Lung (tissue), 12 donors: ENCODE data around the gene CRK. TPM values are rescaled to one million over a fixed set of nuclear protein-coding genes. Genes with fewer than 3 reads are reported as not detected.

Experiments
- ATAC-seq: fragments of 200-7000 bp; cut with Tn5 transposase; one replicate; pipeline ENCODE4 v1.9.1; 2020; ENCODE audit warnings: moderate number of reproducible peaks; ENCODE audit not compliant: insufficient read depth, low FRiP score
- DNase-seq, 3 donors: peaks; one replicate each; pipeline ENCODE4 v3.0.0-alpha.2; 2013 to 2017
- H3K27ac ChIP-seq, 2 donors: one replicate each; pipeline ENCODE4 v1.5.1; 2013; ENCODE audit warnings: mild to moderate bottlenecking in 2 of 2, moderate library complexity in 2 of 2, control low read depth in 1 of 2, inconsistent platforms in 1 of 2, low read depth in 1 of 2, low read length in 1 of 2
- H3K27me3 ChIP-seq, 3 donors: one replicate each; pipeline ENCODE4 v1.5.1; 2013; ENCODE audit warnings: low read length in 2 of 3; ENCODE audit not compliant: control insufficient read depth in 3 of 3, insufficient read depth in 3 of 3
- H3K36me3 ChIP-seq, 4 donors: one replicate each; pipeline ENCODE4 v1.5.1; 2013; ENCODE audit warnings: low read length in 4 of 4, mild to moderate bottlenecking in 1 of 4, moderate library complexity in 1 of 4; ENCODE audit not compliant: control insufficient read depth in 4 of 4, insufficient read depth in 4 of 4
- H3K4me1 ChIP-seq, 5 donors: one replicate each; pipeline ENCODE4 v1.5.1; 2013; ENCODE audit warnings: low read length in 5 of 5, mild to moderate bottlenecking in 2 of 5, moderate library complexity in 1 of 5; ENCODE audit not compliant: control insufficient read depth in 5 of 5, insufficient read depth in 5 of 5
- H3K4me3 ChIP-seq: one replicate; pipeline ENCODE4 v1.5.1; 2013; ENCODE audit warnings: mild to moderate bottlenecking, control low read depth, moderate library complexity
- H3K9ac ChIP-seq, 2 donors: one replicate each; pipeline ENCODE4 v1.5.1; 2013; ENCODE audit warnings: low read length in 2 of 2, control low read depth in 1 of 2; ENCODE audit not compliant: insufficient read depth in 1 of 2
- H3K9me3 ChIP-seq, 4 donors: one replicate each; pipeline ENCODE4 v1.5.1; 2013; ENCODE audit warnings: low read length in 3 of 4, mild to moderate bottlenecking in 1 of 4, moderate library complexity in 1 of 4; ENCODE audit not compliant: control insufficient read depth in 4 of 4, insufficient read depth in 3 of 4
- WGBS, 2 donors: extraction: QIAGEN DNeasy Blood & Tissue Kit; methylation state at CpG; one replicate each; pipeline ENCODE4 v1.1.7; 2013; 5-methylcytosine and 5-hydroxymethylcytosine counted together
- polyA plus RNA-seq, 2 donors: library from polyadenylated mRNA; stranded (reverse); fragments of 200-250 nt; gene quantifications; one replicate each; pipeline ENCODE4 v1.2.1, GENCODE V29; 2013
- total RNA-seq, 2 donors: library from RNA; depleted of rRNA in 1 of 2; stranded (reverse); fragments of >200 nt in 1 of 2; gene quantifications; one replicate each; pipeline ENCODE4 v1.2.1, GENCODE V29; 2014 to 2021
- TF ChIP-seq, protein P1 (sequence below): IDR thresholded peaks from 2 replicates; pipeline ENCODE4 v1.5.1; 2012; ENCODE audit warnings: mild to moderate bottlenecking; ENCODE audit errors: control extremely low read depth, extremely low read depth
- donor health status: control.
- donor health status: control.
- donor health status: Bipolar disorder and iron deficiency.
- donor health status: healthy.
- donor health status: DM: yes; HTN: yes; CAD: no.

CRK gene
- total and polyA plus RNA-seq, 4 donors, result 29.3 to 67.5 (median 49.5) TPM

GRCh38 chr17:1434150-1434549, 21.9 kb downstream of the CRK start:
- peaks cover 13 to 30% (median 27%) of the 10 kb centered on the region in 4 donors for H3K36me3 ChIP-seq
- no peaks in the 10 kb centered on the region for H3K9me3 ChIP-seq
- no peaks in the 10 kb centered on the region for H3K27me3 ChIP-seq
- WGBS, 2 donors, result 92 to 100% methylated on average over 3 of the region's 3 CpGs
- peaks cover 0 to 14% (median 0%) of the 10 kb centered on the region in 5 donors for H3K4me1 ChIP-seq
- no peak overlapping the region for H3K27ac ChIP-seq
- TF ChIP-seq, protein P1, sequence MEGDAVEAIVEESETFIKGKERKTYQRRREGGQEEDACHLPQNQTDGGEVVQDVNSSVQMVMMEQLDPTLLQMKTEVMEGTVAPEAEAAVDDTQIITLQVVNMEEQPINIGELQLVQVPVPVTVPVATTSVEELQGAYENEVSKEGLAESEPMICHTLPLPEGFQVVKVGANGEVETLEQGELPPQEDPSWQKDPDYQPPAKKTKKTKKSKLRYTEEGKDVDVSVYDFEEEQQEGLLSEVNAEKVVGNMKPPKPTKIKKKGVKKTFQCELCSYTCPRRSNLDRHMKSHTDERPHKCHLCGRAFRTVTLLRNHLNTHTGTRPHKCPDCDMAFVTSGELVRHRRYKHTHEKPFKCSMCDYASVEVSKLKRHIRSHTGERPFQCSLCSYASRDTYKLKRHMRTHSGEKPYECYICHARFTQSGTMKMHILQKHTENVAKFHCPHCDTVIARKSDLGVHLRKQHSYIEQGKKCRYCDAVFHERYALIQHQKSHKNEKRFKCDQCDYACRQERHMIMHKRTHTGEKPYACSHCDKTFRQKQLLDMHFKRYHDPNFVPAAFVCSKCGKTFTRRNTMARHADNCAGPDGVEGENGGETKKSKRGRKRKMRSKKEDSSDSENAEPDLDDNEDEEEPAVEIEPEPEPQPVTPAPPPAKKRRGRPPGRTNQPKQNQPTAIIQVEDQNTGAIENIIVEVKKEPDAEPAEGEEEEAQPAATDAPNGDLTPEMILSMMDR, result no peak
- H3K4me3 ChIP-seq, result no peak overlapping the region
- DNase-seq (no peak), ATAC-seq (no peak)
- H3K9ac ChIP-seq, result no peak overlapping the region

- Histone ChIP-seq H3K27ac (no peak overlapping the region), H3K9me3 (no peaks in the 10 kb centered on the region), H3K27me3 (no peaks in the 10 kb centered on the region), H3K36me3 (peaks cover 13 to 27% (median 26%) of the 10 kb centered on the region in 4 donors), H3K4me3 (no peak overlapping the region), H3K9ac (no peak overlapping the region), H3K4me1 (peaks cover 0 to 11% (median 0%) of the 10 kb centered on the region in 5 donors)
- DNase-seq (no peak), ATAC-seq (no peak)
- TF ChIP-seq, protein P1, result no peak
- 82 to 85% methylated on average over 2 of the region's 2 CpGs for WGBS, 2 donors
These were observed 24.4 kb downstream of the CRK start for GRCh38 chr17:1431631-1432104.

GRCh38 chr17:1423456-1424135, 32.4 kb downstream of the CRK start:
- DNase-seq, result no peak
- no peak for ATAC-seq
- no peaks in the 10 kb centered on the region for H3K27me3 ChIP-seq
- TF ChIP-seq, protein P1, result no peak
- no peak overlapping the region for H3K9ac ChIP-seq
- H3K27ac ChIP-seq, result peak overlapping the region; percentile 73 to 88
- no peak overlapping the region for H3K4me3 ChIP-seq
- H3K4me1 ChIP-seq, result peaks cover 0 to 14% (median 0%) of the 10 kb centered on the region in 5 donors
- H3K9me3 ChIP-seq, result no peaks in the 10 kb centered on the region
- H3K36me3 ChIP-seq, result peaks cover 8 to 28% (median 26%) of the 10 kb centered on the region in 4 donors
- 68 to 86% methylated on average over 10 of the region's 10 CpGs for WGBS, 2 donors
